Measurements from ENCODE around the gene ELP1. TPM values are rescaled to one million over a fixed set of nuclear protein-coding genes. Genes with fewer than 3 reads are reported as not detected.
"Not testable (repeated sequence)": the region's sequence is repeated elsewhere in the genome, so short reads cannot be mapped to it uniquely, and the experiment has no call there.

The ELP1 gene
- total and polyA plus RNA-seq, 3 donors from 2014 or later: 20.8 to 36.6 (median 32.7) TPM

DNA sequence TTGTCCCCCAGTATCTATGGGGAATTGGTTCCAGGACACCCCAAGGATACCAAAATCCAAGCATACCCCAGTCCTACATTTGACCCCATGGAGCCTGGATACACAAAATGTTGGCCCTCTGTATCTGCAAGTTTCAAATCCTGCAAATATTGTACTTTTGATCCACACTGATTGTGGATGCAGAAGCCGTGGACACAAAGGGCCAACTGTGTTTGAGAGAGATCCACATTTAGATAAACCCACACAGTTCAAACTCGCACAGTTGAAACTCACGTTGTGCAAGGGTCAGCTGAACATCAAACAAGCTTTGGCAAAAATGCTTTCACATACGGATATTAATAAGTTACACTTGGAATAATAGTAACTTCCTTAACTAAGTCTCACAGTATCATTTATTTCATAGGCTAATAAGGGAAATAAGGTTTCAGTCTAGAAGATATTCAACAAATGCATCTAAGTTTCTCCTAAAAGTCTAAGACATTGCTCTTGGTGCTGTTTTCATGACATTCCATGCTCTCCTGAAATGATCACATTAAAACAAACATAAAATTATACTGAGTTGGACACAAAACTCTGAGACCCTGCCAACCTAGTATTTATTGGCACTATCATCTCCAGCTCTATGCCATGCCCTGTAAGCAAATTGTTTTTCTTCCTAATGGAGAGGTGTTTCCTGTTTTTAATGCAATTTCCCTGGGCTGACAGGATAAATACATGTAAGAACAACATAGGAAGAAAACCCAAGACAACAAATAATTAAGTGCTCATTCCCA is 39.5 kb downstream of the ELP1 start:
- no peak for DNase-seq
- Histone ChIP-seq H3K27ac (no peak overlapping the region), H3K9me3 (no peaks in the 10 kb centered on the region), H3K4me1 (no peaks in the 10 kb centered on the region), H3K36me3 (ENCODE audit: low read depth, missing control alignments) (no peaks in the 10 kb centered on the region), H3K27me3 (no peaks in the 10 kb centered on the region), H3K4me3 (no peak overlapping the region)
- TF ChIP-seq, protein P1, sequence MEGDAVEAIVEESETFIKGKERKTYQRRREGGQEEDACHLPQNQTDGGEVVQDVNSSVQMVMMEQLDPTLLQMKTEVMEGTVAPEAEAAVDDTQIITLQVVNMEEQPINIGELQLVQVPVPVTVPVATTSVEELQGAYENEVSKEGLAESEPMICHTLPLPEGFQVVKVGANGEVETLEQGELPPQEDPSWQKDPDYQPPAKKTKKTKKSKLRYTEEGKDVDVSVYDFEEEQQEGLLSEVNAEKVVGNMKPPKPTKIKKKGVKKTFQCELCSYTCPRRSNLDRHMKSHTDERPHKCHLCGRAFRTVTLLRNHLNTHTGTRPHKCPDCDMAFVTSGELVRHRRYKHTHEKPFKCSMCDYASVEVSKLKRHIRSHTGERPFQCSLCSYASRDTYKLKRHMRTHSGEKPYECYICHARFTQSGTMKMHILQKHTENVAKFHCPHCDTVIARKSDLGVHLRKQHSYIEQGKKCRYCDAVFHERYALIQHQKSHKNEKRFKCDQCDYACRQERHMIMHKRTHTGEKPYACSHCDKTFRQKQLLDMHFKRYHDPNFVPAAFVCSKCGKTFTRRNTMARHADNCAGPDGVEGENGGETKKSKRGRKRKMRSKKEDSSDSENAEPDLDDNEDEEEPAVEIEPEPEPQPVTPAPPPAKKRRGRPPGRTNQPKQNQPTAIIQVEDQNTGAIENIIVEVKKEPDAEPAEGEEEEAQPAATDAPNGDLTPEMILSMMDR (IDR thresholded peaks at IDR 0.05): no peak
- TF ChIP-seq POLR2A (IDR thresholded peaks at IDR 0.05): no peak
- intact Hi-C loops (cut with DNase I; ENCODE audit: low total_unique reads): no loop called here
- 88 to 91% methylated on average over 4 of the region's 4 CpGs for WGBS, 2 donors

GRCh38 chr9:108889649-108890067 is 44.3 kb downstream of the ELP1 start:
- H3K36me3 ChIP-seq (ENCODE audit: low read depth, missing control alignments): no peaks in the 10 kb centered on the region

DNA sequence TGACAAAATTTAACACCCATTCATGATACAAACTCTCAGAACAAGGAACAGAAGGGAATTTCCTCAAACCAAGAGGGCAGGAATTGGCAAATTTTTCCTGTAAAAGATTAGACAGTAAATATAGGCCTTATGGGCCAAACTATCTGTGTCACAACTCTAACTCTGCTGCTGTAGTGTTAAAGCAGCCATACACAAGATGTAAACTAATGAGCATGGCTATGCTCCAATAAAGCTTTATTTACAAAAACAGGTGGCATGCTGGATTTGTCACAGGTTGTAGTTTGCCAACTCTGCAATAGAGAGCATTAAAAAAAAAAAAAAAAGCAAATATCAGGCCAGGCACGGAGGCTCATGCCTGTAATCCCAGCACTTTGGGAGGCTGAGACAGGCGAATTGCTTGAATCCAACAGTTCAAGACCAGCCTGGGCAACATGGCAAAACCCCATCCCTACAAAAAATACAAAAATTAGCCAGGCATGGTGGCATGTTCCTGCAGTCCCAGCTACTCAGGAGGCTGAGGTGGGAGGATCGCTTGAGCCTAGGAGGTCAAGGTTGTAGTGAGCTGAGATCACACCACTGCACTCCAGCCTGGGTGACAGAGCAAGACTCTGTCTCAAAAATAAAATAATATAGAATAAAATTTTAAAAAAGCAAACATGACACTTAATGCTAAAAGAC is 47.2 kb downstream of the ELP1 start:
- 75 to 82% methylated on average over 3 of the region's 3 CpGs for WGBS, 2 donors
- H3K27me3 ChIP-seq; H3K4me3 ChIP-seq; intact Hi-C loops (cut with DNase I; ENCODE audit: low total_unique reads); H3K9me3 ChIP-seq; H3K36me3 ChIP-seq (ENCODE audit: low read depth, missing control alignments); DNase-seq: not testable (repeated sequence)
- peak overlapping the region in 1 of 2 donors; percentile 22 for H3K27ac ChIP-seq
- peaks cover 23% of the 10 kb centered on the region for H3K4me1 ChIP-seq

More at GRCh38 chr9:108889649-108890067, 44.3 kb downstream of the ELP1 start:
- no peaks in the 10 kb centered on the region for H3K9me3 ChIP-seq
- H3K4me3 ChIP-seq: no peak overlapping the region
- TF ChIP-seq POLR2A (IDR thresholded peaks at IDR 0.05): no peak
- TF ChIP-seq, protein P1 (IDR thresholded peaks at IDR 0.05): peak in 1 of 3 experiments; percentile 8
- DNase-seq: no peak
- H3K27ac ChIP-seq: no peak overlapping the region
- peaks cover 23% of the 10 kb centered on the region for H3K4me1 ChIP-seq
- WGBS, 2 donors: 79 to 85% methylated on average over 4 of the region's 4 CpGs
- intact Hi-C loops (cut with DNase I; ENCODE audit: low total_unique reads): no loop called here
- no peaks in the 10 kb centered on the region for H3K27me3 ChIP-seq

DNA sequence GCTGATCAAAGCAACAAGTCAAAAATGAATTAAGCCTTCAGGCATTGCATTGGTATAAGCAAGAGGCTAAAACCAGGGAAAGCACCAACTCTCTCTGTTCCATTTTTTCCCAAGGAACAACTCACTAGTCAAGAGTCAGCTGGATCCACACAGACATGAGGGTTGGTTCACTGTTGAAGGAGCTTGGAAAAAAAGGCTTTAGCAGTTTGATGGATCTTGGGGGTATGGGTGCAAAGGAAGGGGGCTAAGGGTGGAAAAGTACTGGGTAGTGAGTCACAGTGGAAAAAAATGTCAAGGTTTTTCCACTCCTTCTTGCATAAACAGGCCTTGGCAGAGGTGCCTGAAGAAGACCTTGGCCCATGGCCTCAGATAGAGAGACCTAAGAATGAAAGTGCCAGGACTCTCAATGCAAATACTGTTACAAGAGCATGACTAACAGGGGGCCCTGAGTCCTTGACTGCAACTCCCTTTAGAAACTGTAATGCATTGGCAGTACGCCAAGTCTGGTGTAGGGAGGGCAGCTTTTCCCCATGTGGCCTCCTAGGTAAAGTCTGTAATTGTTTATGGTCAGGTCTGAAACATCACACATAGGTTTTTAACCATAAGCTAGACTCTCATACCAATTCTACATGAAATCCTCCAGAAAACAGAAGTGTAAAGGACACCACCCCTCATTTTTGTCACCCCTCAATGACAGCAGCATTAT is 48.1 kb downstream of the ELP1 start:
- WGBS, 2 donors: 14 to 45% methylated on average over 1 of the region's 1 CpG
- H3K4me3 ChIP-seq: no peak overlapping the region
- peak; percentile 81 for DNase-seq
- no peaks in the 10 kb centered on the region for H3K36me3 ChIP-seq (ENCODE audit: low read depth, missing control alignments)
- TF ChIP-seq POLR2A (IDR thresholded peaks at IDR 0.05): no peak
- TF ChIP-seq, protein P1 (IDR thresholded peaks at IDR 0.05): no peak
- H3K4me1 ChIP-seq: peaks cover 23% of the 10 kb centered on the region
- H3K27ac ChIP-seq: peak overlapping the region; percentile 22 to 43
- H3K9me3 ChIP-seq: no peaks in the 10 kb centered on the region
- H3K27me3 ChIP-seq: no peaks in the 10 kb centered on the region
- intact Hi-C loops (cut with DNase I; ENCODE audit: low total_unique reads): no loop called here

GRCh38 chr9:108884701-108885100 is 49.2 kb downstream of the ELP1 start:
- no peak for DNase-seq
- Histone ChIP-seq H3K36me3 (ENCODE audit: low read depth, missing control alignments) (no peaks in the 10 kb centered on the region), H3K27me3 (no peaks in the 10 kb centered on the region), H3K4me3 (no peak overlapping the region), H3K9me3 (no peaks in the 10 kb centered on the region), H3K4me1 (peaks cover 23% of the 10 kb centered on the region), H3K27ac (no peak overlapping the region)
- 78 to 91% methylated on average over 3 of the region's 3 CpGs for WGBS, 2 donors
- intact Hi-C loops (cut with DNase I; ENCODE audit: low total_unique reads): no loop called here
- TF ChIP-seq, protein P1 (IDR thresholded peaks at IDR 0.05): no peak
- TF ChIP-seq POLR2A (IDR thresholded peaks at IDR 0.05): no peak

Measured in testis (tissue), 3 donors.